ENCODE data around the gene ELMO3.

DNA sequence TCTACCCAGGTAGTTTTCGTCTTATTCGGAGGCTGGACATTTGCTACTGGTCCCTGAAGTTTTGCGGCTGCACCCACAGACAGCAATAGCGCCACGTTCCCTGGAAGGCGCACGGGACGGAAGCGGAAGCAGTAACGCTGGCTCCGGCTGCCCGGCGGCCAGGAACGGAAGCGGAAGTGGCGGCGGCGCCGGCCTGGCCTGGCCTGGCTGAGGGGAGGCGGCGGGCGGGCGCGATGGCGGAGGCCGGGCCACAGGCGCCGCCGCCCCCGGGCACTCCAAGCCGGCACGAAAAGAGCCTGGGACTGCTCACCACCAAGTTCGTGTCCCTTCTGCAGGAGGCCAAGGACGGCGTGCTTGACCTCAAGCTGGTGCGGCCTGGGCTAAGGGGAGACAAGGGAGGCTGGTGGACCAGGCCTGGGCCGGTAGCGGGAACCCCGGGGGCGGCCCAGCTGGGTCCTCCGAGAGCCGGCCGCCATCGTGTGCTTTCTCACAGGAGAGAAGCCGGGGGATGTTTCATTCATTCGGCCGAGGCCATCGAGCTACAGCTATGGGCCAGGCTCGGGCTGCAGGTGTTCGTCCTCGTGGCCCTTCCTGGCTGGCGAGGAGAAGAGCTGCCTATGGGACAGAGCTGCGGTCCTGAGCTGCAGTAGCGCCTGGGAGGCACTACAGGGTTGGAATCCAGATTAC is 6.8 kb upstream of the ELMO3 start, which contains the start of gene E2F4:
- TF ChIP-seq, protein P1, sequence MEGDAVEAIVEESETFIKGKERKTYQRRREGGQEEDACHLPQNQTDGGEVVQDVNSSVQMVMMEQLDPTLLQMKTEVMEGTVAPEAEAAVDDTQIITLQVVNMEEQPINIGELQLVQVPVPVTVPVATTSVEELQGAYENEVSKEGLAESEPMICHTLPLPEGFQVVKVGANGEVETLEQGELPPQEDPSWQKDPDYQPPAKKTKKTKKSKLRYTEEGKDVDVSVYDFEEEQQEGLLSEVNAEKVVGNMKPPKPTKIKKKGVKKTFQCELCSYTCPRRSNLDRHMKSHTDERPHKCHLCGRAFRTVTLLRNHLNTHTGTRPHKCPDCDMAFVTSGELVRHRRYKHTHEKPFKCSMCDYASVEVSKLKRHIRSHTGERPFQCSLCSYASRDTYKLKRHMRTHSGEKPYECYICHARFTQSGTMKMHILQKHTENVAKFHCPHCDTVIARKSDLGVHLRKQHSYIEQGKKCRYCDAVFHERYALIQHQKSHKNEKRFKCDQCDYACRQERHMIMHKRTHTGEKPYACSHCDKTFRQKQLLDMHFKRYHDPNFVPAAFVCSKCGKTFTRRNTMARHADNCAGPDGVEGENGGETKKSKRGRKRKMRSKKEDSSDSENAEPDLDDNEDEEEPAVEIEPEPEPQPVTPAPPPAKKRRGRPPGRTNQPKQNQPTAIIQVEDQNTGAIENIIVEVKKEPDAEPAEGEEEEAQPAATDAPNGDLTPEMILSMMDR (IDR thresholded peaks at IDR 0.05; ENCODE audit: poor library complexity, severe bottlenecking) = no peak
- TF ChIP-seq, protein P2, sequence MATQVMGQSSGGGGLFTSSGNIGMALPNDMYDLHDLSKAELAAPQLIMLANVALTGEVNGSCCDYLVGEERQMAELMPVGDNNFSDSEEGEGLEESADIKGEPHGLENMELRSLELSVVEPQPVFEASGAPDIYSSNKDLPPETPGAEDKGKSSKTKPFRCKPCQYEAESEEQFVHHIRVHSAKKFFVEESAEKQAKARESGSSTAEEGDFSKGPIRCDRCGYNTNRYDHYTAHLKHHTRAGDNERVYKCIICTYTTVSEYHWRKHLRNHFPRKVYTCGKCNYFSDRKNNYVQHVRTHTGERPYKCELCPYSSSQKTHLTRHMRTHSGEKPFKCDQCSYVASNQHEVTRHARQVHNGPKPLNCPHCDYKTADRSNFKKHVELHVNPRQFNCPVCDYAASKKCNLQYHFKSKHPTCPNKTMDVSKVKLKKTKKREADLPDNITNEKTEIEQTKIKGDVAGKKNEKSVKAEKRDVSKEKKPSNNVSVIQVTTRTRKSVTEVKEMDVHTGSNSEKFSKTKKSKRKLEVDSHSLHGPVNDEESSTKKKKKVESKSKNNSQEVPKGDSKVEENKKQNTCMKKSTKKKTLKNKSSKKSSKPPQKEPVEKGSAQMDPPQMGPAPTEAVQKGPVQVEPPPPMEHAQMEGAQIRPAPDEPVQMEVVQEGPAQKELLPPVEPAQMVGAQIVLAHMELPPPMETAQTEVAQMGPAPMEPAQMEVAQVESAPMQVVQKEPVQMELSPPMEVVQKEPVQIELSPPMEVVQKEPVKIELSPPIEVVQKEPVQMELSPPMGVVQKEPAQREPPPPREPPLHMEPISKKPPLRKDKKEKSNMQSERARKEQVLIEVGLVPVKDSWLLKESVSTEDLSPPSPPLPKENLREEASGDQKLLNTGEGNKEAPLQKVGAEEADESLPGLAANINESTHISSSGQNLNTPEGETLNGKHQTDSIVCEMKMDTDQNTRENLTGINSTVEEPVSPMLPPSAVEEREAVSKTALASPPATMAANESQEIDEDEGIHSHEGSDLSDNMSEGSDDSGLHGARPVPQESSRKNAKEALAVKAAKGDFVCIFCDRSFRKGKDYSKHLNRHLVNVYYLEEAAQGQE (IDR thresholded peaks at IDR 0.05; ENCODE audit: borderline replicate concordance) = no peak
- TF ChIP-seq EZH2 (IDR thresholded peaks at IDR 0.05; ENCODE audit: borderline replicate concordance, insufficient read depth, low read length, poor library complexity, severe bottlenecking) (no peak), POLR2AphosphoS5 (IDR thresholded peaks at IDR 0.05) (peak; percentile 81), RAD21 (conservative IDR thresholded peaks at IDR 0.05) (no peak), EP300 (conservative IDR thresholded peaks at IDR 0.05; ENCODE audit: poor library complexity, severe bottlenecking) (peak; percentile 50), SMC3 (conservative IDR thresholded peaks at IDR 0.05; ENCODE audit: poor library complexity) (peak; percentile 33)

All from neural cell (in vitro differentiated cells).